Mammary epithelial cell (primary cell): Measurements from ENCODE around the gene MSX2.

Experiments used
- CTCF ChIP-seq, 2 donors: IDR thresholded peaks in 1 of 2; conservative IDR thresholded peaks in 1 of 2; 2 replicates each; pipeline ENCODE4 v1.5.1; 2011 to 2012; ENCODE audit warnings: inconsistent platforms in 2 of 2, low read length in 2 of 2, mild to moderate bottlenecking in 2 of 2, control low read depth in 1 of 2, low read depth in 1 of 2; ENCODE audit not compliant: insufficient read depth in 1 of 2; ENCODE audit errors: extremely low read depth in 1 of 2
- EZH2 ChIP-seq: IDR thresholded peaks from 2 replicates; pipeline ENCODE4 v1.6.1; 2012; ENCODE audit warnings: low read length, inconsistent platforms, borderline replicate concordance

DNA sequence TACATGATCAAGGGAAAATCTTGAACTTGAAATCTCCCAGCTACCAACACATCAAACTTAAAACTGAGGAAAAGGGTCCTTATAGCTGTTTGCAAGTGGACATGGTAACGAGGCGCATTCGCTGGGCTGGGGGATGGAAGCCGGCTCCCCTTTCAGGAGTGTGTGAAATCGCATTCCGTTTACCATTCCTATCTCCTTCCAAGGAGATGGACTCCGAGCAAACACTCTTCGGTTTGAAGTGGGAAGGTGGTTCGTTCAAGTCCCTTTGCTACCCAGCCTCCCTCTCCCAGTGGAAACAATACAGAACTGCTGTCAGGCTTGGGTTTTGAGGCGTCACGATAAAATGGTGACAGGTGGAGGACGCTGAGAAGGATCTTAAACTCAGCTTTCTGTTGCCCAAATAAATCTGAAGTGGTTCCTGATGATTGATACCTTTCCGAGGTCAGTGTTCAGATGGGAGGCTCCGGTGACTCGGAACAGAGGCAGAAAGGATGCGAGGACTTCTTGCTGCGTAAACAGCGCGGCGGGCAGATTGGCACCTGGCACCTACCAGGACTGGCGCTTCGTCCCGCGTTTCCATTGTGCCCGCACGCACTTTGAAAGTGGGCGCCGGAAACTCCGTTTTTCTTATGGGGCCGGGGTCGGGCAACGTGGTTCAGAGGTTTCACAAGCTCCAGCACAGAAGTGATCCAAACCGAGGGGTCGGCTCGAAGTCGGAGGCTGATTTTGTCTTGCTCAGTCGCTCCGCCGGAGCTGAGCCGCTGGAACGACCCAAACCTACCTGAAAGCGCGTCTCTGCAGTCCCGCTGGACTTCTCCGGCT lies 7.0 kb downstream of the MSX2 start:
- TF ChIP-seq EZH2: no peak
- no peak for TF ChIP-seq CTCF (conservative IDR thresholded peaks at IDR 0.05 in 1 of 2, IDR thresholded peaks at IDR 0.05 in 1 of 2; ENCODE audit: extremely low read depth in 1 of 2, insufficient read depth in 1 of 2, low read depth in 1 of 2, low read length in 2 of 2)
